Measurements from ENCODE around the gene KIZ. TPM values are rescaled to one million over a fixed set of nuclear protein-coding genes. Genes with fewer than 3 reads are reported as not detected.

The KIZ gene
- total and polyA plus RNA-seq, 2 of the 4 experiments (the other 2 are of a cell fraction): 9.9 to 14.0 TPM

- Histone ChIP-seq H2AK9ac (replicated peaks; ENCODE audit: low read depth, low read length, poor library complexity) (no peak overlapping the region), H2BK120ac (ENCODE audit: low read depth, low read length) (no peak overlapping the region), H4K5ac (ENCODE audit: low read depth, low read length) (no peak overlapping the region), H3K79me1 (ENCODE audit: low read depth in 1 of 2, low read length in 2 of 2) (no peaks in the 10 kb centered on the region), H3K4me3 (ENCODE audit: insufficient read depth, low read depth, low read length) (no peak overlapping the region), H2AFZ (replicated peaks; ENCODE audit: low read length, poor library complexity) (no peak overlapping the region), H3K18ac (ENCODE audit: low read depth, low read length) (no peak overlapping the region), H4K20me1 (ENCODE audit: insufficient read depth, low read length) (no peaks in the 10 kb centered on the region), H3K56ac (ENCODE audit: extremely low read depth, insufficient read depth, low read length) (no peak overlapping the region), H3K9me3 (ENCODE audit: control insufficient read depth, insufficient read depth, low read length) (no peaks in the 10 kb centered on the region), H3K4ac (ENCODE audit: low read depth, low read length) (no peak overlapping the region), H3K27me3 (ENCODE audit: control insufficient read depth, insufficient read depth, low read length) (peaks cover 41% of the 10 kb centered on the region), H3K36me3 (ENCODE audit: control insufficient read depth, insufficient read depth, low read length) (no peaks in the 10 kb centered on the region), H3K9me1 (ENCODE audit: insufficient read depth, low read length) (no peaks in the 10 kb centered on the region), H4K91ac (ENCODE audit: insufficient read depth, low read depth, low read length) (no peak overlapping the region), H2BK20ac (ENCODE audit: low read depth, low read length) (no peak overlapping the region), H2AK5ac (ENCODE audit: low read depth, low read length) (no peak overlapping the region), H2BK15ac (ENCODE audit: low read depth, low read length) (no peak overlapping the region), H3K9ac (ENCODE audit: low read depth, low read length) (no peak overlapping the region), H3K27ac (ENCODE audit: insufficient read depth, low read length) (no peak overlapping the region), H4K8ac (ENCODE audit: low read depth in 2 of 2, low read length in 2 of 2) (no peak overlapping the region), H3K14ac (replicated peaks; ENCODE audit: low read depth, low read length) (no peak overlapping the region), H3K4me1 (ENCODE audit: control insufficient read depth, insufficient read depth, low read length) (no peaks in the 10 kb centered on the region), H3K4me2 (ENCODE audit: low read depth, low read length) (no peak overlapping the region), H2BK5ac (ENCODE audit: low read depth, low read length, poor library complexity, severe bottlenecking) (no peak overlapping the region), H3K23ac (ENCODE audit: low read depth, low read length) (no peak overlapping the region)
- BruUV-seq (replicated peaks): no TSS peak
- no peak for TF ChIP-seq MAZ (IDR thresholded peaks at IDR 0.05; ENCODE audit: borderline replicate concordance, low read depth, low read length)
- TF ChIP-seq, protein P1, sequence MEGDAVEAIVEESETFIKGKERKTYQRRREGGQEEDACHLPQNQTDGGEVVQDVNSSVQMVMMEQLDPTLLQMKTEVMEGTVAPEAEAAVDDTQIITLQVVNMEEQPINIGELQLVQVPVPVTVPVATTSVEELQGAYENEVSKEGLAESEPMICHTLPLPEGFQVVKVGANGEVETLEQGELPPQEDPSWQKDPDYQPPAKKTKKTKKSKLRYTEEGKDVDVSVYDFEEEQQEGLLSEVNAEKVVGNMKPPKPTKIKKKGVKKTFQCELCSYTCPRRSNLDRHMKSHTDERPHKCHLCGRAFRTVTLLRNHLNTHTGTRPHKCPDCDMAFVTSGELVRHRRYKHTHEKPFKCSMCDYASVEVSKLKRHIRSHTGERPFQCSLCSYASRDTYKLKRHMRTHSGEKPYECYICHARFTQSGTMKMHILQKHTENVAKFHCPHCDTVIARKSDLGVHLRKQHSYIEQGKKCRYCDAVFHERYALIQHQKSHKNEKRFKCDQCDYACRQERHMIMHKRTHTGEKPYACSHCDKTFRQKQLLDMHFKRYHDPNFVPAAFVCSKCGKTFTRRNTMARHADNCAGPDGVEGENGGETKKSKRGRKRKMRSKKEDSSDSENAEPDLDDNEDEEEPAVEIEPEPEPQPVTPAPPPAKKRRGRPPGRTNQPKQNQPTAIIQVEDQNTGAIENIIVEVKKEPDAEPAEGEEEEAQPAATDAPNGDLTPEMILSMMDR (conservative IDR thresholded peaks at IDR 0.05; ENCODE audit: low read depth, low read length): no peak
- TF ChIP-seq RCOR1 (IDR thresholded peaks at IDR 0.05; ENCODE audit: insufficient replicate concordance, low read length): no peak
- no peak for TF ChIP-seq MAFK (IDR thresholded peaks at IDR 0.05; ENCODE audit: low read depth, low read length)
- no peak for TF ChIP-seq RAD21 (IDR thresholded peaks at IDR 0.05; ENCODE audit: low read length)
- TF ChIP-seq CHD1 (IDR thresholded peaks at IDR 0.05; ENCODE audit: low read depth, low read length): no peak
- TF ChIP-seq CEBPB (IDR thresholded peaks at IDR 0.05; ENCODE audit: low read depth, low read length): no peak
- TF ChIP-seq POLR2A (IDR thresholded peaks at IDR 0.05; ENCODE audit: low read depth, low read length): no peak
- TF ChIP-seq NFE2L2 (IDR thresholded peaks at IDR 0.05; ENCODE audit: low read depth, low read length): no peak
- no peak for TF ChIP-seq SMC3 (IDR thresholded peaks at IDR 0.05; ENCODE audit: low read depth, low read length)
- TF ChIP-seq FOS (IDR thresholded peaks at IDR 0.05; ENCODE audit: low read depth, low read length): no peak
- no peak for TF ChIP-seq USF2 (IDR thresholded peaks at IDR 0.05; ENCODE audit: low read depth, low read length)
- no peak for TF ChIP-seq BHLHE40 (IDR thresholded peaks at IDR 0.05; ENCODE audit: low read depth, low read length)
- no peak for TF ChIP-seq MXI1 (IDR thresholded peaks at IDR 0.05; ENCODE audit: borderline replicate concordance, low read depth, low read length)
- no peak for TF ChIP-seq ELK1 (IDR thresholded peaks at IDR 0.05; ENCODE audit: borderline replicate concordance, low read depth, low read length)
- no peak for TF ChIP-seq RFX5 (IDR thresholded peaks at IDR 0.05; ENCODE audit: low read depth, low read length)
- ChIA-PET CTCF (no interaction called here), POLR2A (ENCODE audit: unreplicated experiment) (no interaction called here)
- ATAC-seq (ENCODE audit: low read depth) (no peak), DNase-seq (no peak)
- WGBS, 2 experiments (ENCODE audit: extremely low coverage in 2 of 2, insufficient read length in 1 of 2): no CpG with 5 or more reads among the region's 1 CpG
- in situ Hi-C loops (cut with MboI; ENCODE audit: low sequenced_read_pairs) (no loop called here), dilution Hi-C loops (cut with HindIII; ENCODE audit: low sequenced_read_pairs, unreplicated experiment) (no loop called here), intact Hi-C loops (cut with micrococcal nuclease) (no loop called here)
These were observed 15.1 kb upstream of the KIZ start for GRCh38 chr20:21110811-21111210.

Data from IMR-90 (cell line).